Pulmonary artery endothelial cell (primary cell): Measurements from ENCODE around the gene GCNT1. TPM values are rescaled to one million over a fixed set of nuclear protein-coding genes. Genes with fewer than 3 reads are reported as not detected.
A peak's percentile ranks its signal among the peaks of the same experiment; 100 is the strongest.
"Not testable (repeated sequence)": the region's sequence is repeated elsewhere in the genome, so short reads cannot be mapped to it uniquely, and the experiment has no call there.

ENCODE experiments used
- DNase-seq: peaks from one replicate; pipeline ENCODE4 v3.0.0-alpha.2; 2011; ENCODE audit warnings: low read depth, low spot score
- total RNA-seq: library from RNA; depleted of rRNA; stranded (reverse); fragments of >200 nt; gene quantifications from 2 replicates; pipeline ENCODE4 v1.2.3, GENCODE V29; 2014

The GCNT1 gene
- total RNA-seq, 1 donor from 2014 or later: 22.0 TPM

- no peak for DNase-seq
Observed at GRCh38 chr9:76531231-76531780, 72.3 kb downstream of the GCNT1 start.

GRCh38 chr9:76532877-76533276 is 73.9 kb downstream of the GCNT1 start:
- DNase-seq: not testable (repeated sequence)

GRCh38 chr9:76534026-76534425 is 75.0 kb downstream of the GCNT1 start:
- DNase-seq: no peak

GRCh38 chr9:76537150-76537646 is 78.2 kb downstream of the GCNT1 start:
- peak; percentile 4 for DNase-seq

- no peak for DNase-seq
Observed at GRCh38 chr9:76539180-76539579, 80.2 kb downstream of the GCNT1 start.

GRCh38 chr9:76542360-76542759 is 83.4 kb downstream of the GCNT1 start:
- no peak for DNase-seq

GRCh38 chr9:76545191-76545590 is 86.2 kb downstream of the GCNT1 start:
- DNase-seq: no peak

- DNase-seq: no peak
Observed at GRCh38 chr9:76552181-76552580, 93.2 kb downstream of the GCNT1 start.

- DNase-seq: no peak
Observed at GRCh38 chr9:76552751-76553455, 93.9 kb downstream of the GCNT1 start.

- DNase-seq: no peak
Observed at GRCh38 chr9:76553680-76554079, 94.7 kb downstream of the GCNT1 start.

Other genes with a start within 250 kb of the GCNT1 start
- gene RFK, start 64.8 kb upstream of the GCNT1 start, total RNA-seq: 70.2 and 74.5 TPM in 2 replicates